ENCODE data around the gene IL1RN.

IL1RN gene

GRCh38 chr2:113104054-113104611, 23.3 kb upstream of the IL1RN start:
- DNase-seq (ENCODE audit: low read depth), result no peak

- no peak for DNase-seq (ENCODE audit: low read depth)
Measured at GRCh38 chr2:113105047-113105785, 22.2 kb upstream of the IL1RN start.

GRCh38 chr2:113111121-113111520, 16.3 kb upstream of the IL1RN start:
- no peak for DNase-seq (ENCODE audit: low read depth)

GRCh38 chr2:113111823-113112287, 15.5 kb upstream of the IL1RN start:
- DNase-seq (ENCODE audit: low read depth), result no peak

GRCh38 chr2:113112441-113112840, 15.0 kb upstream of the IL1RN start:
- DNase-seq (ENCODE audit: low read depth), result no peak

GRCh38 chr2:113112871-113113270, 14.5 kb upstream of the IL1RN start:
- DNase-seq (ENCODE audit: low read depth), result no peak

- DNase-seq (ENCODE audit: low read depth), result no peak
Measured at GRCh38 chr2:113113807-113114206, 13.6 kb upstream of the IL1RN start.

GRCh38 chr2:113114224-113114945, 13.0 kb upstream of the IL1RN start:
- no peak for DNase-seq (ENCODE audit: low read depth)

GRCh38 chr2:113114996-113115395, 12.4 kb upstream of the IL1RN start:
- no peak for DNase-seq (ENCODE audit: low read depth)

- DNase-seq (ENCODE audit: low read depth), result no peak
Measured at GRCh38 chr2:113116100-113116958, 11.1 kb upstream of the IL1RN start.

GRCh38 chr2:113117541-113118262, 9.7 kb upstream of the IL1RN start:
- DNase-seq (ENCODE audit: low read depth), result peak; percentile 52

- DNase-seq (ENCODE audit: low read depth), result no peak
Measured at GRCh38 chr2:113118263-113118657, 9.1 kb upstream of the IL1RN start.

- no peak for DNase-seq (ENCODE audit: low read depth)
Measured at GRCh38 chr2:113119111-113119510, 8.3 kb upstream of the IL1RN start.

- DNase-seq (ENCODE audit: low read depth), result no peak
Measured at GRCh38 chr2:113120861-113121260, 6.5 kb upstream of the IL1RN start.

GRCh38 chr2:113122364-113122763, 5.0 kb upstream of the IL1RN start:
- no peak for DNase-seq (ENCODE audit: low read depth)

- no peak for DNase-seq (ENCODE audit: low read depth)
Measured at GRCh38 chr2:113123726-113124125, 3.7 kb upstream of the IL1RN start.

GRCh38 chr2:113124181-113124961, 3.0 kb upstream of the IL1RN start:
- no peak for DNase-seq (ENCODE audit: low read depth)

GRCh38 chr2:113124984-113125855, 2.2 kb upstream of the IL1RN start:
- DNase-seq (ENCODE audit: low read depth), result no peak

GRCh38 chr2:113127646-113128570, 510 bp downstream of the IL1RN start:
- DNase-seq (ENCODE audit: low read depth), result no peak
